K562 (cell line): Measurements from ENCODE around the gene DCAF10. TPM values are rescaled to one million over a fixed set of nuclear protein-coding genes. Genes with fewer than 3 reads are reported as not detected.
A peak's percentile ranks its signal among the peaks of the same experiment; 100 is the strongest.

Experiments
- ATF1 ChIP-seq, 2 experiments: fragments of 450-650 bp in 1 of 2; IDR thresholded peaks; 2 replicates each; pipeline ENCODE4 v1.6.1; 2016; ENCODE audit warnings: missing compliant biosample characterization in 1 of 2, missing genetic modification characterization in 1 of 2
- CTCF ChIP-seq, 3 experiments: IDR thresholded peaks in 2 of 3; conservative IDR thresholded peaks in 1 of 3; 2 replicates each; pipeline ENCODE4 v1.5.1; 2011 to 2012; ENCODE audit warnings: low read length in 3 of 3, mild to moderate bottlenecking in 3 of 3, control low read depth in 2 of 3, improper control_type of control experiment in 1 of 3, inconsistent platforms in 1 of 3, low read depth in 1 of 3, mixed read lengths in 1 of 3, moderate library complexity in 1 of 3; ENCODE audit not compliant: insufficient read depth in 2 of 3
- DPF2 ChIP-seq: fragments of 450-650 bp; IDR thresholded peaks from 2 replicates; pipeline ENCODE4 v1.6.1; 2016
- EZH2 ChIP-seq: IDR thresholded peaks from 2 replicates; pipeline ENCODE4 v1.6.1; 2012; ENCODE audit warnings: low read depth, mild to moderate bottlenecking, inconsistent platforms, low read length, borderline replicate concordance
- HOXB6 ChIP-seq: fragments of 250-450 bp; sonication (Bioruptor Pico); IDR thresholded peaks from 2 replicates; pipeline ENCODE4 v1.5.1; 2022; ENCODE audit warnings: mild to moderate bottlenecking, borderline replicate concordance
- NFE2 ChIP-seq: IDR thresholded peaks from 2 replicates; pipeline ENCODE4 v1.6.1; 2014; ENCODE audit warnings: antibody characterized with exemption, low read depth
- POLR2AphosphoS5 ChIP-seq: IDR thresholded peaks from 2 replicates; pipeline ENCODE4 v1.6.1; 2011; ENCODE audit warnings: mild to moderate bottlenecking, low read depth, low read length, moderate library complexity; ENCODE audit not compliant: control insufficient read depth, insufficient read depth
- U2AF1 ChIP-seq: fragments of 200-400 bp; formaldehyde crosslinking; optimal IDR thresholded peaks from 2 replicates; pipeline ENCODE3; 2017; ENCODE audit warnings: mild to moderate bottlenecking, low read depth, low read length, moderate library complexity
- ZBTB12 ChIP-seq: fragments of 250-450 bp; sonication (Bioruptor Pico); IDR thresholded peaks from 2 replicates; pipeline ENCODE4 v1.4.0; 2020
- ZBTB33 ChIP-seq: sonication (generic); formaldehyde crosslinking; IDR thresholded peaks from 2 replicates; pipeline ENCODE4 v1.8.1; 2023; ENCODE audit warnings: mild to moderate bottlenecking, missing genetic modification reagents
- ZNF197 ChIP-seq: fragments of 200-800 bp; sonication (Bioruptor generic); IDR thresholded peaks from 2 replicates; pipeline ENCODE4 v1.6.1; 2016; ENCODE audit warnings: low read depth, missing genetic modification characterization, missing compliant biosample characterization
- ZNF778 ChIP-seq: fragments of 450-650 bp; formaldehyde crosslinking; IDR thresholded peaks from 2 replicates; pipeline ENCODE4 v1.4.0; 2020; ENCODE audit warnings: mild to moderate bottlenecking, moderate library complexity
- ZNF830 ChIP-seq: fragments of 250-450 bp; sonication (Bioruptor Pico); IDR thresholded peaks from 2 replicates; pipeline ENCODE4 v1.5.0; 2021; ENCODE audit warnings: mild to moderate bottlenecking
- polyA plus RNA-seq, 8 experiments: library from polyadenylated mRNA; depleted of rRNA in 4 of 8; stranded (reverse) in 5 of 8; unstranded in 3 of 8; fragments of >200 nt; fragmentation: Nextera tagmentation in 2 of 8; fragmentation: Illumina TruSeq in 1 of 8; extraction: Ambion mirVana in 2 of 8; extraction: Trizol in 1 of 8; gene quantifications; 2 replicates each; pipeline versions ENCODE4 v1.2.1 to v1.2.3, GENCODE V29; 2011 to 2014; ENCODE audit warnings: inconsistent platforms in 1 of 8, missing spikeins in 1 of 8
- total RNA-seq, 7 experiments: library from RNA; depleted of rRNA in 6 of 7; stranded (reverse); fragments of >200 nt in 6 of 7; fragmentation: Illumina TruSeq in 2 of 7; extraction: Trizol in 2 of 7; gene quantifications; 2 replicates each; pipeline versions ENCODE4 v1.2.1 to v1.2.3, GENCODE V29; 2011 to 2021; ENCODE audit warnings: low replicate concordance in 1 of 7

Gene DCAF10
- total and polyA plus RNA-seq, 9 of the 15 experiments (the other 6 are each of a cell fraction or from before 2014, with no cell fraction given) = 6.8 to 40.1 (median 16.9) TPM

- peak; percentile 64 for TF ChIP-seq ATF1 (CRISPR knock-in tag; IDR thresholded peaks at IDR 0.05)
- TF ChIP-seq ATF1 (tag; IDR thresholded peaks at IDR 0.05) = peak; percentile 95
- TF ChIP-seq ZBTB12 = peak; percentile 79
- peak; percentile 90 for TF ChIP-seq U2AF1
- peak; percentile 78; the same call in 1 of the 2 replicates for TF ChIP-seq ZNF830 (CRISPR knock-in tag)
- TF ChIP-seq ZNF778 (CRISPR knock-in tag) = no peak
- TF ChIP-seq POLR2AphosphoS5 = no peak; the same call in 1 of the 2 replicates
- TF ChIP-seq DPF2 = peak; percentile 28; the same call in 1 of the 2 replicates
- peak; percentile 56; the same call in 1 of the 2 replicates for TF ChIP-seq ZNF197 (CRISPR knock-in tag)
- TF ChIP-seq ZBTB33 (CRISPR knock-in tag) = peak; percentile 83
- TF ChIP-seq EZH2 = no peak
- no peak for TF ChIP-seq HOXB6 (CRISPR knock-in tag)
- TF ChIP-seq CTCF (IDR thresholded peaks at IDR 0.05 in 2 of 3, conservative IDR thresholded peaks at IDR 0.05 in 1 of 3; ENCODE audit: insufficient read depth in 2 of 3, low read depth in 1 of 3, low read length in 3 of 3) = peak; percentile 95 to 99 (median 98)
- TF ChIP-seq NFE2 = peak; percentile 46
These were observed 103.2 kb downstream of the DCAF10 start, which contains the start of gene SLC25A51 (continued) for GRCh38 chr9:37903647-37904444.
